ENCODE measurements around the gene FAM53C.
"Not testable (repeated sequence)": the region's sequence is repeated elsewhere in the genome, so short reads cannot be mapped to it uniquely, and the experiment has no call there.

The FAM53C gene

DNA sequence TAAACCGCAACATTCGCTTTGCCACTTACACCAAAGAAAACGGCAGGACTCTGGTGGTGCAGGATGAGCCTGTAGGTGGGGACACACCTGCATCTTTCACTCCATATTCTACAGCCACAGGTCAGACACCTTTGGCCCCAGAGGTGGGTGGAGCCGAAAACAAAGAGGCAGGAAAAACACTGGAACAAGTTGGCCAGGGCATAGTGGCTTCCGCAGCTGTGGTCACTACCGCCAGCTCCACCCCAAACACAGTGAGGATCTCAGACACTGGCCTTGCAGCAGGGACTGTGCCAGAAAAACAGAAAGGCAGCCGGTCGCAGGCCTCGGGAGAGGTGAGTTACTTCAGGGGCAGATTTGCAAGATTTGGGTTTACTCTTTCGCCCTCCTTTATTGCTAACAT is 48.2 kb downstream of the FAM53C start:
- TF ChIP-seq, protein P1, sequence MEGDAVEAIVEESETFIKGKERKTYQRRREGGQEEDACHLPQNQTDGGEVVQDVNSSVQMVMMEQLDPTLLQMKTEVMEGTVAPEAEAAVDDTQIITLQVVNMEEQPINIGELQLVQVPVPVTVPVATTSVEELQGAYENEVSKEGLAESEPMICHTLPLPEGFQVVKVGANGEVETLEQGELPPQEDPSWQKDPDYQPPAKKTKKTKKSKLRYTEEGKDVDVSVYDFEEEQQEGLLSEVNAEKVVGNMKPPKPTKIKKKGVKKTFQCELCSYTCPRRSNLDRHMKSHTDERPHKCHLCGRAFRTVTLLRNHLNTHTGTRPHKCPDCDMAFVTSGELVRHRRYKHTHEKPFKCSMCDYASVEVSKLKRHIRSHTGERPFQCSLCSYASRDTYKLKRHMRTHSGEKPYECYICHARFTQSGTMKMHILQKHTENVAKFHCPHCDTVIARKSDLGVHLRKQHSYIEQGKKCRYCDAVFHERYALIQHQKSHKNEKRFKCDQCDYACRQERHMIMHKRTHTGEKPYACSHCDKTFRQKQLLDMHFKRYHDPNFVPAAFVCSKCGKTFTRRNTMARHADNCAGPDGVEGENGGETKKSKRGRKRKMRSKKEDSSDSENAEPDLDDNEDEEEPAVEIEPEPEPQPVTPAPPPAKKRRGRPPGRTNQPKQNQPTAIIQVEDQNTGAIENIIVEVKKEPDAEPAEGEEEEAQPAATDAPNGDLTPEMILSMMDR (IDR thresholded peaks at IDR 0.05; ENCODE audit: insufficient read depth, low read depth, low read length, missing control alignments): no peak
- no peak overlapping the region for H3K4me3 ChIP-seq (ENCODE audit: low read depth, low read length)
- no peak for DNase-seq (ENCODE audit: low read depth)

DNA sequence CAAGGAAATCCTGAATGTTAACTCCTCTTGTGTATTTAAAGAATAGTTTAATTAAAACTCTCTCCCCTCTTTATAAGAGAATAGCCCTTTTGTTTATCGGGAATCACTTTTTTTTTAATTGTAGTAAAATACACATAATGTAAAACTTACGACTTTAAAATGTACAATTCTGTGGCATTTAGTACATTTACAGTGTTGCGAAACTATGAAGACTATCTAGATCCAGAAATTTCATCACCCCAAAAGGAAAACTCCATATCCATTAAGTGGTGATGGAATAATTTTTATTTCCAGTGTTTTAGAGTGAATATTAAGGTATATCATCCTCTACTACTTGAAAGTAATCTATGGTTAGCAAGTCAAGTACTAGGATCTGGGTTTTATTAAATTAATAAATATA is 51.3 kb downstream of the FAM53C start:
- no peak overlapping the region for H3K4me3 ChIP-seq (ENCODE audit: low read depth, low read length)
- DNase-seq (ENCODE audit: low read depth): no peak
- TF ChIP-seq, protein P1 (IDR thresholded peaks at IDR 0.05; ENCODE audit: insufficient read depth, low read depth, low read length, missing control alignments): no peak

DNA sequence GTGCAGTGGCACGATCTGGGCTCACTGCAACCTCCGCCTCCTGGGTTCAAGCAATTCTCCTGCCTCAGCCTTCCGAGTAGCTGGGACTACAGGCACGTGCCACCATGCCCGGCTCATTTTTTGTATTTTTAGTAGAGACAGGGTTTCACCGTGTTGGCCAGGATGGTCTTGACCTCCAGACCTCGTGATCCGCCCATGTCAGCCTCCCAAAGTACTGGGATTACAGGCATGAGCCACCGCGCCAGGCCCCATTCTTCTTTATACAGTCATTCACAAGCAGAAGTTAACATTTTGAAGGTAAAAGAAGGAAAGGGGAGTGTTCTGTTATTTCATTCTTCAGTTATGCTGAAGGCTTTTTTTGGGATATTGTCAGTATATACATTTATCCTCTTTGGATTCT is 51.8 kb downstream of the FAM53C start:
- not testable (repeated sequence) for DNase-seq (ENCODE audit: low read depth); H3K4me3 ChIP-seq (ENCODE audit: low read depth, low read length)

DNA sequence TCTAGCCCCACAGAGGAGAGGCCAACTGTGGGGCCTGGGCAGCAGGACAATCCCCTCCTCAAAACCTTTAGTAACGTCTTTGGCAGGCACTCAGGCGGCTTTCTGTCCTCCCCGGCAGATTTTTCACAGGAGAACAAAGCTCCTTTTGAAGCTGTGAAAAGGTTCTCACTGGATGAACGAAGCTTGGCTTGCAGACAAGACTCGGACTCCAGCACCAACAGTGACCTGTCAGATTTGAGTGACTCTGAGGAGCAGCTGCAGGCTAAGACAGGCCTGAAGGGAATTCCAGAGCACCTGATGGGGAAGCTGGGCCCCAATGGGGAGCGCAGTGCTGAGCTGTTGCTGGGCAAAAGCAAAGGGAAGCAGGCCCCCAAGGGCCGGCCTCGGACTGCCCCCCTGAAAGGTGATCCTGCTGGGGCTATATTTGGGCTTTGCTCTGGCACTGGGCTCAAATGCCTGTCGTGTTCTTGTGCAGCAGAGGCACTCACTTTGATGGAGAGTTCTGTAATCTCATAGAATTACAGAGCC is 53.9 kb downstream of the FAM53C start:
- no peak for DNase-seq (ENCODE audit: low read depth)
- TF ChIP-seq, protein P1 (IDR thresholded peaks at IDR 0.05; ENCODE audit: insufficient read depth, low read depth, low read length, missing control alignments): no peak
- H3K4me3 ChIP-seq (ENCODE audit: low read depth, low read length): no peak overlapping the region

Measured in GM12865 (cell line).